ENCODE measurements around the gene E2F6. TPM values are rescaled to one million over a fixed set of nuclear protein-coding genes. Genes with fewer than 3 reads are reported as not detected.

The E2F6 gene
- total and polyA plus RNA-seq, 10 of the 15 experiments (the other 5 are each of a cell fraction or from before 2014, with no cell fraction given) = 4.2 to 15.5 (median 11.3) TPM

DNA sequence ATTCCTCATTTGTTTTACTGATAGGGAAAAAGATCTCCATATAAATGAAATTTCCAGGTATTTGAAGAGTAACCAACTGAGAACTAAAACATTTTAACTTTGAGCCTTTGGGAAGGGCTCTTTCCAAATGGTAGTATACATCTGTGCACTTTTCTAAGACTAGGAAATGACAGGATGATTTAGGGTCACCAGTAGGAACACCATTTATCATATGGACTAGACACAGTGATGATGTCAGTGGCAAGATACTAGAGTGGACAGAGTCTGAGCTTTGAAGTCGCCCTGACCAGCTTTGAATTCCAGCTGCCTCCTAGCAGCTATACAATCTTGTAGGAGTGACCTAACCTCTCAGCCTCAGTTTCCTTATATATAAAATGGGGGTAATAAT lies 56.4 kb downstream of the E2F6 start:
- H3K27ac ChIP-seq (ENCODE audit: control insufficient read depth, insufficient read depth) = no peak overlapping the region
- peaks cover 0 to 1% of the 10 kb centered on the region in 2 experiments; a peak in 1 of 4 replicates for H3K27me3 ChIP-seq (replicated peaks in 1 of 2; ENCODE audit: control insufficient read depth in 2 of 2, insufficient read depth in 2 of 2, low read length in 1 of 2)
- no peak overlapping the region for H3K9ac ChIP-seq (ENCODE audit: control insufficient read depth, insufficient read depth, low read length)
- ATAC-seq (no peak), DNase-seq (ENCODE audit: low read depth, low spot score) (no peak), FAIRE-seq (no peak)
- H3K36me3 ChIP-seq (ENCODE audit: control insufficient read depth in 2 of 2, insufficient read depth in 2 of 2, low read length in 1 of 2) = no peaks in the 10 kb centered on the region
- no peak overlapping the region for H3K4me3 ChIP-seq
- in situ Hi-C loops (cut with MboI) = no loop called here
- ChIA-PET CTCF (interaction anchor here (1.5 to 3.9 kb wide), 3 partner anchors 174 to 277 kb away, joined by 4 to 41 read pairs (median 39); a partner anchor contains a TSS), SMC1A (ENCODE audit: uncharacterized antibody, unreplicated experiment) (no interaction called here), POLR2A (no interaction called here), RAD21 (ENCODE audit: unreplicated experiment) (interaction anchor here (0.9 kb wide), 1 partner anchor 175 kb away, joined by 3 read pairs; no protein-coding TSS in a partner anchor)
- no TSS peak for BruUV-seq (replicated peaks)
- H3K4me1 ChIP-seq (ENCODE audit: control insufficient read depth, insufficient read depth, low read length) = no peaks in the 10 kb centered on the region
- intact Hi-C loops (cut with micrococcal nuclease; ENCODE audit: unreplicated experiment) = no loop called here
- H3K9me3 ChIP-seq (replicated peaks; ENCODE audit: control insufficient read depth, insufficient read depth, low read length) = no peaks in the 10 kb centered on the region
- H3K79me2 ChIP-seq (ENCODE audit: control insufficient read depth, insufficient read depth, low read length) = no peaks in the 10 kb centered on the region
- H3K4me2 ChIP-seq (ENCODE audit: control insufficient read depth, insufficient read depth) = no peak overlapping the region
- 25% methylated on average over 1 of the region's 1 CpG for WGBS (ENCODE audit: insufficient coverage, insufficient replicate concordance, low lambda C conversion rate, missing lambda C conversion rate)
- H2AFZ ChIP-seq (ENCODE audit: control insufficient read depth, low read depth, low read length) = no peak overlapping the region
- H4K20me1 ChIP-seq (ENCODE audit: control insufficient read depth, insufficient read depth) = no peaks in the 10 kb centered on the region
- TF ChIP-seq, protein P1, sequence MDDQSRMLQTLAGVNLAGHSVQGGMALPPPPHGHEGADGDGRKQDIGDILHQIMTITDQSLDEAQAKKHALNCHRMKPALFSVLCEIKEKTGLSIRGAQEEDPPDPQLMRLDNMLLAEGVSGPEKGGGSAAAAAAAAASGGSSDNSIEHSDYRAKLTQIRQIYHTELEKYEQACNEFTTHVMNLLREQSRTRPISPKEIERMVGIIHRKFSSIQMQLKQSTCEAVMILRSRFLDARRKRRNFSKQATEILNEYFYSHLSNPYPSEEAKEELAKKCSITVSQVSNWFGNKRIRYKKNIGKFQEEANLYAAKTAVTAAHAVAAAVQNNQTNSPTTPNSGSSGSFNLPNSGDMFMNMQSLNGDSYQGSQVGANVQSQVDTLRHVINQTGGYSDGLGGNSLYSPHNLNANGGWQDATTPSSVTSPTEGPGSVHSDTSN (IDR thresholded peaks at IDR 0.05; ENCODE audit: insufficient replicate concordance, low read depth, low read length) = no peak
- no peak for TF ChIP-seq NR2C1 (IDR thresholded peaks at IDR 0.05)
- TF ChIP-seq EED (IDR thresholded peaks at IDR 0.05; ENCODE audit: low read depth) = no peak
- TF ChIP-seq MEF2B (IDR thresholded peaks at IDR 0.05; ENCODE audit: partially characterized antibody, poor library complexity, severe bottlenecking) = no peak
- TF ChIP-seq ATF7 (IDR thresholded peaks at IDR 0.05; ENCODE audit: low read depth) = no peak
- TF ChIP-seq, protein P2, sequence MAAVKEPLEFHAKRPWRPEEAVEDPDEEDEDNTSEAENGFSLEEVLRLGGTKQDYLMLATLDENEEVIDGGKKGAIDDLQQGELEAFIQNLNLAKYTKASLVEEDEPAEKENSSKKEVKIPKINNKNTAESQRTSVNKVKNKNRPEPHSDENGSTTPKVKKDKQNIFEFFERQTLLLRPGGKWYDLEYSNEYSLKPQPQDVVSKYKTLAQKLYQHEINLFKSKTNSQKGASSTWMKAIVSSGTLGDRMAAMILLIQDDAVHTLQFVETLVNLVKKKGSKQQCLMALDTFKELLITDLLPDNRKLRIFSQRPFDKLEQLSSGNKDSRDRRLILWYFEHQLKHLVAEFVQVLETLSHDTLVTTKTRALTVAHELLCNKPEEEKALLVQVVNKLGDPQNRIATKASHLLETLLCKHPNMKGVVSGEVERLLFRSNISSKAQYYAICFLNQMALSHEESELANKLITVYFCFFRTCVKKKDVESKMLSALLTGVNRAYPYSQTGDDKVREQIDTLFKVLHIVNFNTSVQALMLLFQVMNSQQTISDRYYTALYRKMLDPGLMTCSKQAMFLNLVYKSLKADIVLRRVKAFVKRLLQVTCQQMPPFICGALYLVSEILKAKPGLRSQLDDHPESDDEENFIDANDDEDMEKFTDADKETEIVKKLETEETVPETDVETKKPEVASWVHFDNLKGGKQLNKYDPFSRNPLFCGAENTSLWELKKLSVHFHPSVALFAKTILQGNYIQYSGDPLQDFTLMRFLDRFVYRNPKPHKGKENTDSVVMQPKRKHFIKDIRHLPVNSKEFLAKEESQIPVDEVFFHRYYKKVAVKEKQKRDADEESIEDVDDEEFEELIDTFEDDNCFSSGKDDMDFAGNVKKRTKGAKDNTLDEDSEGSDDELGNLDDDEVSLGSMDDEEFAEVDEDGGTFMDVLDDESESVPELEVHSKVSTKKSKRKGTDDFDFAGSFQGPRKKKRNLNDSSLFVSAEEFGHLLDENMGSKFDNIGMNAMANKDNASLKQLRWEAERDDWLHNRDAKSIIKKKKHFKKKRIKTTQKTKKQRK (IDR thresholded peaks at IDR 0.05; ENCODE audit: low read depth, low read length) = no peak
- no peak for TF ChIP-seq CBFB (IDR thresholded peaks at IDR 0.05; ENCODE audit: low read depth)
- TF ChIP-seq SRF (IDR thresholded peaks at IDR 0.05; ENCODE audit: low read depth in 2 of 2, low read length in 2 of 2) = no peak
- TF ChIP-seq NR2F1 (conservative IDR thresholded peaks at IDR 0.05) = no peak
- TF ChIP-seq, protein P3, sequence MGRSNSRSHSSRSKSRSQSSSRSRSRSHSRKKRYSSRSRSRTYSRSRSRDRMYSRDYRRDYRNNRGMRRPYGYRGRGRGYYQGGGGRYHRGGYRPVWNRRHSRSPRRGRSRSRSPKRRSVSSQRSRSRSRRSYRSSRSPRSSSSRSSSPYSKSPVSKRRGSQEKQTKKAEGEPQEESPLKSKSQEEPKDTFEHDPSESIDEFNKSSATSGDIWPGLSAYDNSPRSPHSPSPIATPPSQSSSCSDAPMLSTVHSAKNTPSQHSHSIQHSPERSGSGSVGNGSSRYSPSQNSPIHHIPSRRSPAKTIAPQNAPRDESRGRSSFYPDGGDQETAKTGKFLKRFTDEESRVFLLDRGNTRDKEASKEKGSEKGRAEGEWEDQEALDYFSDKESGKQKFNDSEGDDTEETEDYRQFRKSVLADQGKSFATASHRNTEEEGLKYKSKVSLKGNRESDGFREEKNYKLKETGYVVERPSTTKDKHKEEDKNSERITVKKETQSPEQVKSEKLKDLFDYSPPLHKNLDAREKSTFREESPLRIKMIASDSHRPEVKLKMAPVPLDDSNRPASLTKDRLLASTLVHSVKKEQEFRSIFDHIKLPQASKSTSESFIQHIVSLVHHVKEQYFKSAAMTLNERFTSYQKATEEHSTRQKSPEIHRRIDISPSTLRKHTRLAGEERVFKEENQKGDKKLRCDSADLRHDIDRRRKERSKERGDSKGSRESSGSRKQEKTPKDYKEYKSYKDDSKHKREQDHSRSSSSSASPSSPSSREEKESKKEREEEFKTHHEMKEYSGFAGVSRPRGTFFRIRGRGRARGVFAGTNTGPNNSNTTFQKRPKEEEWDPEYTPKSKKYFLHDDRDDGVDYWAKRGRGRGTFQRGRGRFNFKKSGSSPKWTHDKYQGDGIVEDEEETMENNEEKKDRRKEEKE (IDR thresholded peaks at IDR 0.05) = no peak
- TF ChIP-seq POLR2AphosphoS2 (IDR thresholded peaks at IDR 0.05; ENCODE audit: low read depth, low read length) = no peak
- TF ChIP-seq EZH2 (IDR thresholded peaks at IDR 0.05; ENCODE audit: borderline replicate concordance, control insufficient read depth, low read depth, low read length) = no peak
- no peak for TF ChIP-seq KAT2A (conservative IDR thresholded peaks at IDR 0.05; ENCODE audit: control insufficient read depth, low read depth, low read length)
- TF ChIP-seq TCF3 (IDR thresholded peaks at IDR 0.05; ENCODE audit: borderline replicate concordance, insufficient read depth, low read depth, low read length) = no peak
- TF ChIP-seq CREM (IDR thresholded peaks at IDR 0.05; ENCODE audit: low read depth) = no peak
